ENCODE results near the gene KCNQ5. TPM values are rescaled to one million over a fixed set of nuclear protein-coding genes. Genes with fewer than 3 reads are reported as not detected.
"Not testable (repeated sequence)": the region's sequence is repeated elsewhere in the genome, so short reads cannot be mapped to it uniquely, and the experiment has no call there.

KCNQ5 gene
- total RNA-seq, result 12.9 TPM

- DNase-seq, result peak; percentile 41
Measured at GRCh38 chr6:72621291-72622093, at the start of gene KCNQ5. TSS of gene KCNQ5 (plus strand) at chr6:72622064.

- no peak for DNase-seq
Measured at GRCh38 chr6:72579865-72580264, 42.0 kb upstream of the KCNQ5 start.

- DNase-seq, result no peak
Measured at GRCh38 chr6:72580281-72580940, 41.5 kb upstream of the KCNQ5 start.

GRCh38 chr6:72580950-72581349 is 40.9 kb upstream of the KCNQ5 start:
- not testable (repeated sequence) for DNase-seq

GRCh38 chr6:72588155-72588554 is 33.7 kb upstream of the KCNQ5 start:
- DNase-seq, result no peak

- no peak for DNase-seq
Measured at GRCh38 chr6:72589096-72589495, 32.8 kb upstream of the KCNQ5 start.

- DNase-seq, result no peak
Measured at GRCh38 chr6:72595812-72596211, 26.1 kb upstream of the KCNQ5 start.

- DNase-seq, result no peak
Measured at GRCh38 chr6:72616406-72617015, 5.4 kb upstream of the KCNQ5 start.

GRCh38 chr6:72617721-72618120 is 4.1 kb upstream of the KCNQ5 start:
- DNase-seq, result no peak

- DNase-seq, result peak; percentile 77
Measured at GRCh38 chr6:72619883-72620696, 1.8 kb upstream of the KCNQ5 start.

GRCh38 chr6:72620871-72621290 is 983 bp upstream of the KCNQ5 start:
- DNase-seq, result peak; percentile 33

- DNase-seq, result no peak
Measured at GRCh38 chr6:72622094-72622940, 453 bp downstream of the KCNQ5 start.

GRCh38 chr6:72623808-72624207 is 1.9 kb downstream of the KCNQ5 start:
- no peak for DNase-seq

- no peak for DNase-seq
Measured at GRCh38 chr6:72624557-72625160, 2.8 kb downstream of the KCNQ5 start.

- DNase-seq, result no peak
Measured at GRCh38 chr6:72626126-72626525, 4.3 kb downstream of the KCNQ5 start.

- no peak for DNase-seq
Measured at GRCh38 chr6:72627539-72627938, 5.7 kb downstream of the KCNQ5 start.

GRCh38 chr6:72631480-72631879 is 9.6 kb downstream of the KCNQ5 start:
- no peak for DNase-seq

GRCh38 chr6:72635636-72636035 is 13.8 kb downstream of the KCNQ5 start:
- no peak for DNase-seq

GRCh38 chr6:72636215-72636614 is 14.4 kb downstream of the KCNQ5 start:
- DNase-seq, result no peak

- DNase-seq, result no peak
Measured at GRCh38 chr6:72636786-72637185, 14.9 kb downstream of the KCNQ5 start.

Data from occipital lobe (tissue), 2 donors.